ENCODE data around the gene TCEANC2.

The TCEANC2 gene

GRCh38 chr1:54137534-54138061, 84.2 kb downstream of the TCEANC2 start:
- DNase-seq: no peak

- no peak for DNase-seq
Observed at GRCh38 chr1:54138994-54139393, 85.6 kb downstream of the TCEANC2 start.

GRCh38 chr1:54139711-54140110, 86.3 kb downstream of the TCEANC2 start:
- DNase-seq: no peak

DNA sequence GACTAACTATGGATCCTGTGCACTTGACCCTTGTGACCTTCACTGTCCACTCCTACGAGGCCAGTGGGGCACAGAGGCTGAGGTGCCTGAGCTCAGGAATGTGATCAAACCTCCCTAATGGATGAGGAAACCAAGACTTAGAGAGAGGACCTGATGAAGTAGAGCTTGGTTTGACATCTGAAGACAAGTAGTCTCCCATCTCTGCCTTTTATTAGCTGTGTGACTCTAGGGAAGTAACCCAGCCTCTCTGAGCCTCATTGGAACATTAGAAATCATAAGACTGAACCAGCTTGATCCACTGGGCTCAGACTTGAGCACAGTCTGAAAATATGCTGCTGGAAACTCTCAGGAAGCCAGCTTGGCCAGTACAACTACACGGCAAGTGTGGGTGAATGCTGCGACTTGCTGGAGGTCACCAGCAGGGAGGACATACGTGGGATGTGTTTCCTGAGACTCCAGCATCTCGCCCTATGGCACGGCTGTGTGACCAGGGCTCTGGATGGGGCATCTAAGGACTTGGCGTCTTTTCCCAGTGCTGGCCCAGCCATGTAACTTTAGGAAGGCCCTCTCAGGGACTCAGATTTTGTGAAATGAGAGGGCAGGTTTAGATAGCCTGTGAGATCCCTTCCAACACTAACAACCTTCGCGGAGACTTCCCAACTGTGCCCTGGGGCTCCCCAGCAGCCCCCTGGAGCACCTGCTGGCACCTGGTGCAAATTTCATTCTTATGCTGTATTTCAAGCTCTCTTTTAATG, 88.9 kb downstream of the TCEANC2 start:
- no peak for DNase-seq

DNA sequence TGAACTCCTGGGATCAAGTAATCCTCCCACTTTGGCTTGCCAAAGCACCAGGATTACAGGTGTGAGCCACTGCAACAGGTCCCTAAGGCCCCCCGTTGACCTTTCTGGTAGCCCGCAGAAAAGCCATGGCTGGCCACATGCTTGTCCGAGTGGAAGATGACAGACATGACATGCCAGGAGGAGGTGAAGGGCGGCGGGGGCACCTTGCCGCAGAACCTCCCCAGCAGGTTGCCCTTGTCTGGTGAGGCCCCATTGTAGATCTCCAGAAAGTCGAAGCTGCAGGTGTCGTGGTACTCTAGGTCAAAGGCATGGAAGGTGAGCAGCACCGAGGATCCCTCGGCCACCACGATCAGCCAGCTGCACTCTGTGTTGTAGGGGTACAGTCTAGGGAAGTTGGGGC, 91.0 kb downstream of the TCEANC2 start:
- DNase-seq: no peak

DNA sequence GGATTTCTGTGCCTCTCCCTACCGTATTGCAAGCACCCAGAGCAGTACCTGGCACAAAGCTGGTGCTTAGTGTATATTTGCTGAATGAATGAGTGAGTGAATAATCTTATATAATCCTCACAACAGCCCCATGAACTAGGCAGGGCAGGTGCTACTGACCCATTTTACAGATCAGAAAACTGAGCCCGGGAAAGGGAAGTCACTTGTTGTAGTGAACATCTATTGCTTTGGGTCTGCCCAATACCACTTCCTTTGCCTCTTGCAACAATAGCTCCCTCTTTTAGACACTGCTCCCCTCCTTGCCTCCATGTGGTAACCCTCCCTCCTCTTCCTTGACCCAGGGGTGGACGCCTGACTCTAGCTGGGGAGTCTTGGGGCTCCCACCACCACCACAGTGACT, 96.3 kb downstream of the TCEANC2 start:
- no peak for DNase-seq

DNA sequence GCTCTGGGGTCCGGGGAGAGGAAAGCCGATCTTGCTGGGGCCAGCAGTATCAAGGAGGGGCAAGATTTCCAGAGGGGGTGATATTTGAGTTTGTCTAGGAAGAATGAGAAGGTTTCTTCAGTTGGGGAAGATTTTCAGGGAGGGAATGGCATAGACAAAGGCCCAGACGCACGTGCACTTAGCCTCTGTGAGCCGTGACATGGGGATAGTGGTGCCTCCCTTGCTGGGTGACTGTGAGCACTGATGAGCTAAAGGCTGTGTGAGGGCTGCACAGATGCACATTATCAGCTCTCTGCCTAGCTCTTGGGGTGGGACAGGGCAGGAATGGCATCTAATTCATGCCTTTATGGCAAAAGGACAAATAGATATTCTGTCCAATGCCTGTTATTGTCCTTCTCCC, 97.6 kb downstream of the TCEANC2 start:
- no peak for DNase-seq

DNA sequence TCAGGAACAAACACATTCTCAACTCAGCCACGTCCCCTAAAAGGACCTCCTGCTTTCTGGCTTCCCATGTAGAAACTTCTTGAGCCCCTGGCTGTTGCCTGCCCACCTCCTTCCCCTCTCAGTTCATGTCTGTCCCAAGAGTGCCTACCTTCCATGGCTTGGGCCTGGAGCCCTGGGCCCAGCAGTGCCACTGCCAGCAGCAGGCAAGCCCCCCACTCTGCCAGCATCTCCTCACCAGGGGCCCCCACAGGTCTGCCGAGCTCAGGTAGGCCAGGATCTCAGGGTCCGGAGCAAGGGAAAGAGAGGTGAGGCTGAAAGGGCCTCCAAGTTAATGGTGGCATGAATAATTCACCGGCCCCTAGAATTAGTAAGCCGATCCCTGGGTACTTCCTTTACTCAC, 99.3 kb downstream of the TCEANC2 start, which contains the start of gene CDCP2:
CDCP2 (minus strand) TSS at position 305 of the 400 bp plus-strand sequence; CDS start at position 227, 78 bp downstream.
- DNase-seq: no peak

DNA sequence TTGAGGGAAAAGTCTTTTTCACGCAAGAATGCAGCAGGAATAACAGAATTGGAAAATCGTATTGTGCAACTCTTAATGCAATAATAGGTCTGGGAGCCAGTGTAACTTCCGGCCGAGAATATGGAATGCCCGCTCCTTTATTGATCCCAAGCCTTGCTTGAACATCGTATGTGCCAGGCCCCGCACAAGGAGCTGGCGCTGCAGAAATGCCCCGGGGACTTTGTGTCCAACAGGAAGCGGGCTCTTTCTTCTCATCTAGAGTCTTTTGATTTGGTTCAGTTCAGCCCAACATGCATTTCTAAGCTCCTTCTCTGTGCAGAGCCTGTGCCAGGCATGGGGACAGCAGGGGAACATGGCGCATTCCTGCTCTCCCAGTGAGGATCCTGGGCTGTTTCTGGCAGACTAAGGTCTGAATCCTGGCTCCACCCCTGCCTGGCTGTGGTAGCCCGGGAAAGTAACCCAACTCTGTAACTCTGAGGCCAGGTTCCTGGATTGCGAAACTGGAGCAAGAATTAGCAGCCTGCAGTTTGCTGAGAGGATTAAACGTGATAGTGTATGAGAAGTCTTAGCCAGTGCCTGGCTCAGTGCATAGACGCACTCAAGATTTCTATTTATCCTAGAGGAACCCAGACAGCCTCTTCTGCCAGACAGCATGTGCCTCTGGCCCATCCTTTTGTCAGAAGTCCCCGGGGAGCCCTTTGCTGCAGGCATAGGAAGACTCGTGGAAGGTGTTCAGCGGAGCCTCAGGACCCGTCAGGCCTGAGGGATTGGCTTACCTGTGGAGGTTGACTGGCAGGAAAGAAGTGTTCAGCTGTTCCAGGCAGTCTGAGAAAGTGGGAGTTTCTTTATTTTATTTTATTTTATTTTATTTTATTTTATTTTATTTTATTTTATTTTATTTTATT, 100.4 kb downstream of the TCEANC2 start:
- DNase-seq: no peak
